ENCODE results near the gene ARHGEF1.

ARHGEF1 gene

GRCh38 chr19:41932720-41933332 is 49.8 kb downstream of the ARHGEF1 start:
- TF ChIP-seq REST (IDR thresholded peaks at IDR 0.05; ENCODE audit: insufficient read depth in 1 of 2, low read depth in 2 of 2, low read length in 2 of 2) = no peak
- TF ChIP-seq TAF1 (IDR thresholded peaks at IDR 0.05; ENCODE audit: borderline replicate concordance, insufficient read depth, low read length) = no peak
- TF ChIP-seq SIN3A (IDR thresholded peaks at IDR 0.05; ENCODE audit: borderline replicate concordance, insufficient read depth, low read length) = no peak
- no peak for TF ChIP-seq FOXP2 (optimal IDR thresholded peaks at IDR 0.05; ENCODE audit: borderline replicate concordance, extremely low read depth, extremely low read length, insufficient read depth)
- no peak for TF ChIP-seq POLR2AphosphoS5 (IDR thresholded peaks at IDR 0.05; ENCODE audit: low read depth, low read length)

GRCh38 chr19:41933693-41934426 is 50.9 kb downstream of the ARHGEF1 start:
- TF ChIP-seq TAF1 (IDR thresholded peaks at IDR 0.05; ENCODE audit: borderline replicate concordance, insufficient read depth, low read length) = no peak
- TF ChIP-seq REST (IDR thresholded peaks at IDR 0.05; ENCODE audit: insufficient read depth in 1 of 2, low read depth in 2 of 2, low read length in 2 of 2) = no peak
- no peak for TF ChIP-seq FOXP2 (optimal IDR thresholded peaks at IDR 0.05; ENCODE audit: borderline replicate concordance, extremely low read depth, extremely low read length, insufficient read depth)
- TF ChIP-seq SIN3A (IDR thresholded peaks at IDR 0.05; ENCODE audit: borderline replicate concordance, insufficient read depth, low read length) = no peak
- no peak for TF ChIP-seq POLR2AphosphoS5 (IDR thresholded peaks at IDR 0.05; ENCODE audit: low read depth, low read length)

GRCh38 chr19:41934849-41935374 is 51.9 kb downstream of the ARHGEF1 start:
- TF ChIP-seq FOXP2 (optimal IDR thresholded peaks at IDR 0.05; ENCODE audit: borderline replicate concordance, extremely low read depth, extremely low read length, insufficient read depth) (peak; percentile 33), TAF1 (IDR thresholded peaks at IDR 0.05; ENCODE audit: borderline replicate concordance, insufficient read depth, low read length) (no peak)

- TF ChIP-seq TAF1 (IDR thresholded peaks at IDR 0.05; ENCODE audit: borderline replicate concordance, insufficient read depth, low read length) (no peak), POLR2AphosphoS5 (IDR thresholded peaks at IDR 0.05; ENCODE audit: low read depth, low read length) (no peak), REST (IDR thresholded peaks at IDR 0.05; ENCODE audit: insufficient read depth in 1 of 2, low read depth in 2 of 2, low read length in 2 of 2) (no peak), FOXP2 (optimal IDR thresholded peaks at IDR 0.05; ENCODE audit: borderline replicate concordance, extremely low read depth, extremely low read length, insufficient read depth) (no peak), SIN3A (IDR thresholded peaks at IDR 0.05; ENCODE audit: borderline replicate concordance, insufficient read depth, low read length) (no peak)
Observed at GRCh38 chr19:41935760-41936415, 52.9 kb downstream of the ARHGEF1 start.

- TF ChIP-seq POLR2AphosphoS5 (IDR thresholded peaks at IDR 0.05; ENCODE audit: low read depth, low read length) = no peak
- no peak for TF ChIP-seq TAF1 (IDR thresholded peaks at IDR 0.05; ENCODE audit: borderline replicate concordance, insufficient read depth, low read length)
- no peak for TF ChIP-seq REST (IDR thresholded peaks at IDR 0.05; ENCODE audit: insufficient read depth in 1 of 2, low read depth in 2 of 2, low read length in 2 of 2)
Observed at GRCh38 chr19:41936416-41936850, 53.4 kb downstream of the ARHGEF1 start.

Data from PFSK-1 (cell line).